ENCODE measurements around the gene PIAS1.

GRCh38 chr15:68209735-68210408 is 155.8 kb downstream of the PIAS1 start:
- TF ChIP-seq YY1 (IDR thresholded peaks at IDR 0.05; ENCODE audit: insufficient read depth, insufficient read length) (no peak), ZNF274 (IDR thresholded peaks at IDR 0.05; ENCODE audit: low read depth, low read length) (no peak)
